ENCODE data around the gene KLC3. TPM values are rescaled to one million over a fixed set of nuclear protein-coding genes. Genes with fewer than 3 reads are reported as not detected.
"Not testable (repeated sequence)": the region's sequence is repeated elsewhere in the genome, so short reads cannot be mapped to it uniquely, and the experiment has no call there.

Gene KLC3
- polyA plus RNA-seq (ENCODE audit: insufficient read length in 4 of 4) = 1 to 10 TPM in 2 of 4 donors, under 1 TPM in 2; 0.76 to 3.0 (median 1.1) TPM

DNA sequence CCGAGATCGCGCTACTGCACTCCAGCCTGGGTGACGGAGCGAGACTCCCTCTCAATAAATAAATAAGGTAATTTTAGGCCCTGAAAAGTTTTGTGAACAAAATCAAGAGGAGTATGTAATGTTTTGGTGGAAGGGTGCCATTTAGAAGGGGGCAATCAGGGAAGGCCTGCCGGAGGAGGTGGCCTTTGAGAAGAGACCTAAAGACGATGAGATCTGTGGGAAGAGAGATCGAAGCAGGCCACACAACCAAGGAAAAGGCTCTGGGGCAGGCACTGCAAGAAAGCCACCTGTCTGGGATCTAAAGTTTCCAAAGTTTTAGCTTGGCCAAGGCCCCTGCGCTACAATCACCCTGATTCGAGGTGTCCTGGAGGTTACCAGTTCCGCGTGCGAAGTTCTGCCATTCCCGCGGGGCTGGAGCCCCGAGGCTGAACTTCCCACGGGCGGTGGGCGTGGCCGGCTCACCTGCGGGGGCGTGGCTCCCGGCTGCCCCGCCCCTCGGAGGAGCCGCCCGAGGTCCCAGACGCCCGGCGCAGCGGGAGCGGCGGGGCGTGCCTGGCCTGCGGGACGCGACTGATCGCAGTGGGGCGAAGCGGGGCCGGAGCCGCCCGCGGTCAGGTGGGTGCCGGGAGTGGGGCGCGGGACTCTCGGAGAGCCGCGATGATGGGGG lies at the start of gene KLC3:
Gene KLC3, plus strand, starts transcription at position 519 of the 667 bp plus-strand sequence. CDS start 4,792 bp downstream, outside the sequence.
- DNase-seq (ENCODE audit: low read depth in 4 of 4, low spot score in 3 of 4) = peak in 1 of 4 donors; percentile 22

- no peak for DNase-seq (ENCODE audit: low read depth in 4 of 4, low spot score in 3 of 4)
Measured at GRCh38 chr19:45291834-45292233, 48.7 kb upstream of the KLC3 start.

- DNase-seq (ENCODE audit: low read depth in 4 of 4, low spot score in 3 of 4) = no peak
Measured at GRCh38 chr19:45293682-45294081, 46.9 kb upstream of the KLC3 start.

DNA sequence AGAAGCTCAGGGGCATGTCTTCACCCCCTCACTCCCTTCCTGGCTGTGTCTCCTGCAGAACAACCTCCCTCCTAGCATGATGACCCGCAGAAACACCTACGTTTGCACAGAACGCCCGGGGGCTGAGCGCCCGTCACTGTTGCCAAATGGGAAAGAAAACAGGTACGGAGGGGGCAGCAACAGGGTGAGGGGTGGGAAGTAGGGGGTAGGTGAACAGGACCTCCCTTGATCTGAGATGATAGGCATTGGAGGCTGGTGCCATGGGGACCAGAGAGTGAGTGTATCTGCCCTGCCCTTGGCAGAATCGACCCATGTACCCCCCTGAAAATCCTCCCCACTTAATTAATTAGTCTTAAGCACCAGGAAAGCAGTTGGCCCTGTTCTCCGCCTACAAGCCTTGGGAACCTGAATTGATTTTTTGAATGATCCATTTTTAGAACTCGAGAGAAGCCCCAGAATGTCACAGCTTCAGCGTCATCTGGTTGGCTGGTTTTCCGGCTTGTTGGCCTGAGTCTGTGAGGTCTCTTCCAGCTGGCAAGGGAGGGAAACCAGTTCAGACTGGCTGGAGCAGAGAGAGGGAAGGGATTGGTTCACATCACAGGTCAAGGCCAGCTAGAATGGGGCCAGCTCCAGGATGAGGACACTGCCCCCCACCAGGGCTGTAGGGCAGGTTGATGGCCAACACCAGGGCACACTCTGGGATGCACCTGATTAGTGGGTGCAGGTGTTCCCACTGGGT lies 46.1 kb upstream of the KLC3 start:
- no peak for DNase-seq (ENCODE audit: low read depth in 4 of 4, low spot score in 3 of 4)

- DNase-seq (ENCODE audit: low read depth in 4 of 4, low spot score in 3 of 4) = no peak
Measured at GRCh38 chr19:45295873-45296272, 44.7 kb upstream of the KLC3 start.

GRCh38 chr19:45296355-45296754 lies 44.2 kb upstream of the KLC3 start:
- DNase-seq (ENCODE audit: low read depth in 4 of 4, low spot score in 3 of 4) = no peak

DNA sequence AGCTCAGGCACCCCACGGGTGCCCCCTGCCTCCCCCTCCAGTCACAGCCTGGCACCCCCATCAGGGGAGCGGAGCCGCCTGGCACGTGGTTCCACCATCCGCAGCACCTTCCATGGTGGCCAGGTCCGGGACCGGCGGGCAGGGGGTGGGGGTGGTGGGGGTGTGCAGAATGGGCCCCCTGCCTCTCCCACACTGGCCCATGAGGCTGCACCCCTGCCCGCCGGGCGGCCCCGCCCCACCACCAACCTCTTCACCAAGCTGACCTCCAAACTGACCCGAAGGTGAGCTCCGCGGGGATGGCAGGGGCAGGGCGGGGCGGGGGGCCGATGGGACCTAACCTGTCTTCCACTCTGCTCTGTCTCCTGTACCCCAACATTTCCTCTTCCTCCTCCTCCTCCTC lies 42.9 kb upstream of the KLC3 start:
- no peak for DNase-seq (ENCODE audit: low read depth in 4 of 4, low spot score in 3 of 4)

DNA sequence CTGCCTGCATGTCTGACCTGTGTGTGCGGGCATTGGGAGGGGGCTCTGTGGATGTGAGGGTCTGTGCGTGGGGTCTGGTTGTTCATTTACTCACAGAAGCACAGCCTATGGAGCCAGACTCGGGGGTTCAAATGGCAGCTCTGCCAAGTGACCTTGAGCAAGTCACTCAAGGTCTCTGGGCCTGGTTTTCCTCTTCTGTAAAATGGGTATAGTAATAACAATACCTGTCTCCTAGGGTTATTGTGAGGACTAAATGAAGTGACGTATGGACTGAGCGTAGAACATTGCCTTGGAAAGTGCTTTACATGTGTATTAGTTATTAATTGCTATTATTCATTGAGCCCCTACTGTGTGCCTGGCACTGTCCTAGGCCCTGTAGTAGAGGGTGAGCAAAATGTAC lies 42.3 kb upstream of the KLC3 start:
- no peak for DNase-seq (ENCODE audit: low read depth in 4 of 4, low spot score in 3 of 4)

DNA sequence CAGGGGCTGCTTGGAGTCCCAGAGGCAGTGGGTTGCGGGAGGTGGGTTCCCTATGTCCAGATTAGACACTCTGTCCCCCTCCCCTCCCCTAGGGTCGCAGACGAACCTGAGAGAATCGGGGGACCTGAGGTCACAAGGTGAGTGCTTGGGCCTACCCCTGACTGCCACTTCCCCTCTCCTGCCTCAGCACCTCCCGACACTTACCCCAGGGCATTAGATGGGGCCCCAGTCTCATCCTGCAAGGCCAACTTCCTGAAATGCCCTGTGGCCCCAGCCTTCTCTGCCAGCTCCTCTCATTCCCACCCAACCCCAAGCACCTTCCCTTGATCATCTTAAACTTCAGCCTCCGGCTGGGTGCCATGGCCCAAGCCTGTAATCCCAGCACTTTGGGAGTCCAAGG lies 40.8 kb upstream of the KLC3 start:
- DNase-seq (ENCODE audit: low read depth in 4 of 4, low spot score in 3 of 4) = no peak

DNA sequence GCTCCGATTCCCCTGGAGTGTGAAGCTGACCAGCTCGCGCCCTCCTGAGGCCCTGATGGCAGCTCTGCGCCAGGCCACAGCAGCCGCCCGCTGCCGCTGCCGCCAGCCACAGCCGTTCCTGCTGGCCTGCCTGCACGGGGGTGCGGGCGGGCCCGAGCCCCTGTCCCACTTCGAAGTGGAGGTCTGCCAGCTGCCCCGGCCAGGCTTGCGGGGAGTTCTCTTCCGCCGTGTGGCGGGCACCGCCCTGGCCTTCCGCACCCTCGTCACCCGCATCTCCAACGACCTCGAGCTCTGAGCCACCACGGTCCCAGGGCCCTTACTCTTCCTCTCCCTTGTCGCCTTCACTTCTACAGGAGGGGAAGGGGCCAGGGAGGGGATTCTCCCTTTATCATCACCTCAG lies 38.1 kb upstream of the KLC3 start:
- no peak for DNase-seq (ENCODE audit: low read depth in 4 of 4, low spot score in 3 of 4)

DNA sequence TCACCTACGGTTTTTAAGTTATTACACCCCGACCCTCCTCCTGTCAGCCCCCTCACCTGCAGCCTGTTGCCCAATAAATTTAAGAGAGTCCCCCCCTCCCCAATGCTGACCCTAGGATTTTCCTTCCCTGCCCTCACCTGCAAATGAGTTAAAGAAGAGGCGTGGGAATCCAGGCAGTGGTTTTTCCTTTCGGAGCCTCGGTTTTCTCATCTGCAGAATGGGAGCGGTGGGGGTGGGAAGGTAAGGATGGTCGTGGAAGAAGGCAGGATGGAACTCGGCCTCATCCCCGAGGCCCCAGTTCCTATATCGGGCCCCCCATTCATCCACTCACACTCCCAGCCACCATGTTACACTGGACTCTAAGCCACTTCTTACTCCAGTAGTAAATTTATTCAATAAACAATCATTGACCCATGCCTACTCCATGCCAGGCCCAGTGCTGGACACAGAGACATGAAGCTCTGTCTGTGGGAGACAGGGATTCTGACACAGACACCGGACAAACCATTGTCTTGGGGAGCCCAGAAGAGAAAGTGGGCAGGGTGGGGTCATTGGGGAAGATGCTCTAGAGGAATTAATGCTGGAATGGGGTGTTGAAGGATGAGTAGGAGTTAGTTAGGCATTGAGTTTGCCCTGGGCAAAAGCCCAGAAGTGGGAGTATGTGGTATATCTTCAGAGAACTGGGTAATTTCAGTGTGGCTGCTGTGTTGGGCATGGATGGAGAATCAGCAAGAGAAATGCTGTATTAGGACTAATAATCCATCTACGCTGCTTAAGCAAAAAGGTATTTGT lies 37.1 kb upstream of the KLC3 start:
- no peak for DNase-seq (ENCODE audit: low read depth in 4 of 4, low spot score in 3 of 4)

- no peak for DNase-seq (ENCODE audit: low read depth in 4 of 4, low spot score in 3 of 4)
Measured at GRCh38 chr19:45304141-45304926, 36.2 kb upstream of the KLC3 start.

- DNase-seq (ENCODE audit: low read depth in 4 of 4, low spot score in 3 of 4) = no peak
Measured at GRCh38 chr19:45305007-45305406, 35.5 kb upstream of the KLC3 start.

- no peak for DNase-seq (ENCODE audit: low read depth in 4 of 4, low spot score in 3 of 4)
Measured at GRCh38 chr19:45305421-45305820, 35.1 kb upstream of the KLC3 start.

DNA sequence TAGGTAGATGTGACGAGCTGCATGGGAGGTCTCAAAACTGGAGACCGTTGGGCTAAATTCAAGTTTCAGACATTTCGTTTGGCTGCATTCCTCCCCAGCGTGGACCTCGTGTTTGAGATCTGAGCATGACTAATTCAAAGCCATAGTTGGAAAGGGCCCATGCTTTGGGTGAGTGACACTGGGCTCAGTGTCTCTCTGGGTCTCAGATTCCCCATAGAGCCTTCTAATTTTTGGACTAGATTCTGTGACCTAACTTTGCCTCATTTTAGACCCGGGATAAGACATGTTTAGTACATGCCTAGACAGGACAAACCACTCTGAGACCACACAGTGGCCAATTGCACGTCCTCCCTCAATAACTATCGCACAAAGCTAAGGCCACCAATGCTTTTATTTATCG lies 34.5 kb upstream of the KLC3 start:
- no peak for DNase-seq (ENCODE audit: low read depth in 4 of 4, low spot score in 3 of 4)

DNA sequence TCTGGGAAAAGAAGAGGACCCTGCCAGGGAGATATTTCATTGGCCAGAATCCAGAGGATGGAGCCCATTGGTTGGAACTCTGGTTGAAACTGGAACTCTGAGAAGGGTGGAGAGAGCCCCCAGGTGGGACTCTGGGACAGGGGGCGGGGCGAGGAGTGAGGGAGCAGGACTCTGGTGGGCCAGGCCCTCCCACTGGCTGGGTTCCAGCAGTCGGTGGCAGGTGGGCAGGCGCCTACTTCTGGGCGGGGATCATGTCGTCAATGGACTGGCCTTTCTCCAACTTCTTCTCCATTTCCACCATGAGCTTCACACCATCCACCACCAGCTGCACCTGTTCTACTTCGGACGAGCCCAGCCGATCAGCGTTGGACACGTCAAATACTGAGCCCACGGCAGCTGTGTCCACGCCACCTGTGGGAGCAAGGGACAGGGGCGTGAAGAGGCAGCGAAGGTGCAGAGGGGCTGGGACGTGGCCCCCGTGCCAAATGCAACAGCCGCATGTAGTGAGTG lies 34.0 kb upstream of the KLC3 start:
- no peak for DNase-seq (ENCODE audit: low read depth in 4 of 4, low spot score in 3 of 4)

- DNase-seq (ENCODE audit: low read depth in 4 of 4, low spot score in 3 of 4) = no peak
Measured at GRCh38 chr19:45307361-45307760, 33.2 kb upstream of the KLC3 start.

GRCh38 chr19:45309322-45309721 lies 31.2 kb upstream of the KLC3 start:
- not testable (repeated sequence) for DNase-seq (ENCODE audit: low read depth in 4 of 4, low spot score in 3 of 4)

DNA sequence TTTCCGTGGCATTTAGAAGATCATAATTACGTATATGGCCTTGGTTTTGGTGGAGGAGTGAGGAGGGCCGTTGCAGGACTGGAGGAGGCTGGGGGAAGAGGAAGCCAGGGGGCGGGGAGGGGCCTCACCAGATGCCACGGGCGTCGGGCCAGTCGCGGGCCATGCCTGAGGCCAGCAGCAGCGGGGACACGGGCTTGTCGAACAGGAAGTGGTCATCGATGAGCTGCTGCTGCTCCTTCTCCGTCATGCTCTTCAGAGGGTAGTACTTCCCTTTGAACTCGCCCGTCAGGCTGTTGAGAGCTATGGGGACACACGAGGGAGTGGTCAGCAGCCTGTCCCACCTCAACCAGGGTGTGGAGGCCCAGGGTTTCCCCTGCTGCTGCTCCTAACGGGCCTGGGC lies 28.9 kb upstream of the KLC3 start:
- no peak for DNase-seq (ENCODE audit: low read depth in 4 of 4, low spot score in 3 of 4)

GRCh38 chr19:45312285-45312684 lies 28.3 kb upstream of the KLC3 start:
- not testable (repeated sequence) for DNase-seq (ENCODE audit: low read depth in 4 of 4, low spot score in 3 of 4)

Measured in right renal pelvis (tissue), 4 donors.